NCI-H1105 (cell line): ENCODE results near the gene MTG1.
"Not testable (repeated sequence)": the region's sequence is repeated elsewhere in the genome, so short reads cannot be mapped to it uniquely, and the experiment has no call there.

Experiments used
- DNase-seq: peaks from one replicate; lab custom pipeline; 2025; lab: John Stamatoyannopoulos, UW

MTG1 gene

GRCh38 chr10:133400624-133401424 lies 6.9 kb downstream of the MTG1 start:
- DNase-seq, result no peak

GRCh38 chr10:133401500-133401899 lies 7.5 kb downstream of the MTG1 start:
- no peak for DNase-seq

DNA sequence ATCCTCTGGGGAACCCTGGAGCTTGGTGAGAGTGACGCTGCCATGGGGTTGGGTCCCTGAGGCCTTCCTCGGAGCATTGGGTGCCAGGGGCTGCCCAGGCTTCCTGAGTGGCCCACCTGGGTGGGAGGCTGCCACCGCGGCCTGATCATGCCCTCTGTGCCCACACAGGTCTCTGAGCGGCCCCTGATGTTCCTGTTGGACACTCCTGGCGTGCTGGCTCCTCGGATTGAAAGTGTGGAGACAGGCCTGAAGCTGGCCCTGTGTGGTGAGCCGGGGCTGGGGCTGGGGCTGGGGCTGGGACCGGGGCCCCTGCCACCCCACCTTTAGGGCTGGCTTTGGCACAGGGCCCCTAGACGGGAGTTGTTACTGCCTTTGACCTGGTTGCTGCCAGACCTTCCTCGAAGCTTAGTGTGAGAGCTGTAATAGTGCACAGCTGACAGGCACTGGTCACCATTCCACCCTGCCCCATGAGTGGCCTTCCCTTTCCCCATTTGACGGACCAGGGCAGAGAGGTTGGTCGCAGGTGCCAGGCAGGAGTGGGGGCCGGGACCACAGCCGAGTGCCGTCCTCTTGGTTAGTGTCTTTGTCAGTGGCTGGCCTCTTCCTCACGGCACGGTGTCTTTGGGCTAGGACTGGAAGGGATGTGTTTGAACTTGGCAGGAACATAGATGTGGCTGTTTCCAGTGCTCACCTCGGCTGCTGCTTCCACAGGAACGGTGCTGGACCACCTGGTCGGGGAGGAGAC lies 8.2 kb downstream of the MTG1 start:
- DNase-seq, result no peak

- no peak for DNase-seq
Observed at GRCh38 chr10:133403359-133403758, 9.4 kb downstream of the MTG1 start.

DNA sequence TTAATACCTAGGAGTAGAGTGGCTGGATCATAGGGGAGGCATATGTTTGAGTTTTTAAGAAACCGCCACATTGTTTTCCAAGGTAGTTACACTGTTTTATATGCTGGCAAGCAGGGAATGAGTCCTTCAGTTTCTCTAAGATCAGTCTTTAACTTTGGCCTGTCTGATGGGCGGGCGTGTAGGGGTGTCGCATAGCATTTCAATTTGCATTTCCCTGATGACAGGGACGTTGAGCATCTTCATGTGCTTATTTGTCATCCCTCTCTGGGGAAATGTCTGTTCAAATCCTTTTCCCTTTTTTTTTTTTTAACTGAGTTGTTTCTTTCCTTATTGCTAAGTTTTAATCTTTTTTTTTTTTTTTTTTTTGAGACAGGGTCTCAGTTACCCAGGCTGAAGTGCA lies 9.8 kb downstream of the MTG1 start:
- no peak for DNase-seq

- no peak for DNase-seq
Observed at GRCh38 chr10:133405272-133405671, 11.3 kb downstream of the MTG1 start.

- no peak for DNase-seq
Observed at GRCh38 chr10:133405844-133406527, 12.0 kb downstream of the MTG1 start.

DNA sequence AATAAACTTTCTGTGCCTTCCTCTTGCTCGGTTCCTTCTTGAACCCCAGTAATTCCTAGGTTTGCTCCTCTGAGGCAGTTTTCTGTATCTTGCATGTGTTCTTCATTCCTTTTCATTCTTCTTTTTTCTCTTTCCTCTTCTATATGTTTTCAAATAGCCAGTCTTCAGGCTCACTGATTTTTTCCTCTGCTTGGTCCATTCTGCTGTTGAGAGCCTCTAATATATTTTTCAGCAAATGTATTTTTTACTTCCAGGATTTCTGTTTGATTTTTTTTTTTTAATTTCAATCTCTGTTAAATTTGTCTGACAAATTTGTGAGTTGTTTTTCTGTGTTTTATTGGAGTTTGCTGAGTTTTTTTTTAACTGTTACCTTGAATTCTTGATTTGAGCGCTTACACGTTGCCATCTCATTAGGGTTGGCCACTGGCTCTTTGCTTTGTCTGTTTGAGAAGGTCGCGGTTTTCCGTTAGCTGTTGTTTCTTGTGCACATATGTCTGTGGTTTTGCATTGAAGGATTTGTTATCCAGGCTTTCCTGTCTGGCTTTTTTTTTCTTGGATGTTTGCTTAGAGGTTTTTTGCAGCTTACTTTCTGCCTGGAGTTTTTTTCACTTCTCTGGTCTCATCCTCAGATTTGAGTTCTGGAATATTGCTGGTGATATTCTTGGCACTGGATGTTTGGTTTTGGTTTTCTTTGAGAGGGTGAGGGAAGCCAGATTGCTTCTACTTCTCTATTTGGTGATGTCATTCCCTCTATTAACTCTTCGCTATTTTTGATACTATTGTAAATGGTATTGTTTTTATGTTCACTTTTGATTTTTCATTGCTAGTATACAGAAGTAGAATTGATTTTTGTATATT lies 17.8 kb downstream of the MTG1 start:
- no peak for DNase-seq

DNA sequence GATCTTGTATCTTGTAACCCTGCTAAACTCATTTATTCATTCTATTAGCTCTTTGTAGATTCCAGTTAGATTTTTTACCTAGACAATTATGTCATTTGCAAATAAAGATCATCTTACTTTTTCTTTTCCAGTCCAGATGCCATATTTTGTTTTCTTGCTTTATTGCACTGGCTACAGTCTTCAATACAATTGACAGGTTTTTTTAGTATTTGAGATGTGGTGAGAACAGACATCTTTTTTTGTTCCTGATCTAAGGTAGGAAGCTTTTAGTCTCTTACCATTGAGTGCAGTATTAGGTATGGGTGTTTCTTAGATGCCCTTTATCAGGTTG lies 18.4 kb downstream of the MTG1 start:
- DNase-seq, result no peak

DNA sequence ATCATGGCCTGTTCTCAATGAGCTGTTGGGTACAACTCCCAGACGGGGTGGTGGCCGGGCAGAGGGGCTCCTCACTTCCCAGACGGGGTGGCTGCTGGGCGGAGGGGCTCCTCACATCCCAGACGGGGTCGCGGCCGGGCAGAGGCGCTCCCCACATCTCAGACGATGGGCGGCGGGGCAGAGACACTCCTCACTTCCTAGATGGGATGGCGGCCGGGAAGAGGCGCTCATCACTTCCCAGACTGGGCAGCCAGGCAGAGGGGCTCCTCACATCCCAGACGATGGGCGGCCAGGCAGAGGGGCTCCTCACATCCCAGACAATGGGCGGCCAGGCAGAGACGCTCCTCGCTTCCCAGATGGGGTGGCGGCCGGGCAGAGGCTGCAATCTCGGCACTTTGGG lies 20.4 kb downstream of the MTG1 start:
- DNase-seq, result not testable (repeated sequence)

DNA sequence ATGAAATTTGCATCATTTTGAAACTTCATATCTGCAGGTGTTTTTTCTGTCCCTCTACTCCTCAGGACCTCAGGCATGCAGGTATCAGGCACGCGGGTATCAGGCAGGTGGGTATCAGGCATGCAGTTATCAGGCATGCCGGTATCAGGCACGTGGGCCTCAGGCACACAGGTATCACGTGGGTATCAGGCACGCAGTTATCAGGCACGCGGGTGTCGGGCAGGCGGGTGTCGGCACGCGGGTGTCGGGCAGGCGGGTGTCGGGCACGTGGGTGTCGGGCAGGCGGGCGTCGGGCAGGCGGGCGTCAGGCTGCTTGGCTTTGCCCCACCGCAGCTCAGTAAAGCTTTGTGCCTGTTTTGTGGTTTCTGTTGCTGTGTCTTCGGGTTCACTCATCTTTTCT lies 21.8 kb downstream of the MTG1 start:
- DNase-seq, result no peak

DNA sequence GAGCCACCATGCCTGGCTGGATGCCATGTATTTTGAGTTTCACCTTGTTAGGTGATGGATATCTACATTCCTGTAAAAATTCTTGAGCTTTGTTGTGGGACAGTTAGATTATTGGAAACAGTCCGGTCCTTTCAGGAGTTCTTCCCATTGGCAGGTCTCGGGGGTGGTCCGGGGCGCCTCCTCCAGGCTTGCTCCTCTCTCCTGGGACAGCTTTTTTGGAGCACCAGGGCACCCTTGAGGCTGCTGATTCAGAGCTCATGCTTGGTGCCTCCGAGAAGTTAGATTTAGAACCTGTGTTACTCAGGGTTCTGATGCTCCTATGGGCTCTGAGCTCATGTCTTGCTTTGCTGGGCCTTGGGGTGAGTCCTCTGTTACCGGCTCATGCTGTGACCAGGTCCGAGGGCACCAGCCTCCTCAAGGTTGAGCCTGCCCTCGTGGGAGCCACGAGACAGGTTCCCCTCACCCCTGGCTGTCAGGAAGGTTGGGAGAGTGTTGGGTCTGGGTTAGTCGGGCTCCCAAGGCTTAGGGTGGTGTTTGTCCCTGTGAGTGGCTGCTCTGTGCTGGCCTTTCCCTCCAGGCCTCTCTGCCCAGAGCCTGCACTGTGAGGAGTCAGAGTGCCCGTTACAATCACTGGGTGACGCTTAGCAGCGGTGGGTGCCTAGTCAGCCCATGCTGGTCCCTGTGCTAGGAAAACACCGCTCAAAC lies 24.5 kb downstream of the MTG1 start:
- no peak for DNase-seq

- DNase-seq, result no peak
Observed at GRCh38 chr10:133419211-133419950, 25.4 kb downstream of the MTG1 start.

- no peak for DNase-seq
Observed at GRCh38 chr10:133420028-133420427, 26.1 kb downstream of the MTG1 start.

- no peak for DNase-seq
Observed at GRCh38 chr10:133420579-133420978, 26.6 kb downstream of the MTG1 start.

DNA sequence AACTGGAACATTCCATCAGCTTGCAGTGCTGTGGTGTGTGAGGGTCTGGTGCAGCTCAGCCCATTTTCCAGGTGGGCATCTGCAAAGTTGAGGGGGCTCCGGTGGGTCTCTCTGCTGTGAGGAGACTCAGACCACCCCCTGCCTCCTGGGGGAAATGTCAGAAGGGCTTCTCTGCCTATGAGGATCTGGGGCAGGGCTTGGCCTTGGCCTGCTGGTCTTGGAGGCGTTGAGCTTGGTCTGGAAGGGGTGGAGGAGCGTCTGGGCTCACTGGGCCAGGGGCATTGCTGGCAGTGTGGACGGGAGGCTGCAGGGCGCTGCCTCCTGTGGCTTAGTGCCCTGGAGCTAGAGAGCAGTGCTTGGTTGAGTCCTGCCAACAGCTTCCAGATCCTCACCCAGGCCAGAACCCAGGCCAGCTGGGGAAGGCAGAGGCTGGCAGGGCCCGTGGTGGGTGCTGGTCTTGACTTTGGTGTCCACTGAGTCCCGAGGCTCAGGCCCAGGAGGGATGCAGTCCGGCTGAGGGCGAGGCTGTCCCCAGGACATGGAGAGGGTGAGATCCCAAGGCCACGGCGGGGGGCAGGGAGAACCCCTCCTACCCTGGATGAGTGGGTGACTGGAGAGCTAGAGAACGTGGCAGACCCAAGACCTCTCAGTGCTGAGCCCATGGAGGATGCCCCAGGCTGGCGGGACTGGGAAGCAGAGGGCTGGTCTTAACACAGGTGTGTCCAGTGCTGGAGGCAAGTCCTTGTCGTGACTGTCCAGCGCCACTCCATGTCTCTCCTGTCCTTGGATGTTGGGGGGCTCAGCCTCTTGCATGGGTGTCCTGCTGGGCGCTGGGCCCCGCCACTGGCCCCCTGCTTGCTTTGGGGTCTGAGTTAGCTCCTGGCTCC lies 27.6 kb downstream of the MTG1 start:
- no peak for DNase-seq

DNA sequence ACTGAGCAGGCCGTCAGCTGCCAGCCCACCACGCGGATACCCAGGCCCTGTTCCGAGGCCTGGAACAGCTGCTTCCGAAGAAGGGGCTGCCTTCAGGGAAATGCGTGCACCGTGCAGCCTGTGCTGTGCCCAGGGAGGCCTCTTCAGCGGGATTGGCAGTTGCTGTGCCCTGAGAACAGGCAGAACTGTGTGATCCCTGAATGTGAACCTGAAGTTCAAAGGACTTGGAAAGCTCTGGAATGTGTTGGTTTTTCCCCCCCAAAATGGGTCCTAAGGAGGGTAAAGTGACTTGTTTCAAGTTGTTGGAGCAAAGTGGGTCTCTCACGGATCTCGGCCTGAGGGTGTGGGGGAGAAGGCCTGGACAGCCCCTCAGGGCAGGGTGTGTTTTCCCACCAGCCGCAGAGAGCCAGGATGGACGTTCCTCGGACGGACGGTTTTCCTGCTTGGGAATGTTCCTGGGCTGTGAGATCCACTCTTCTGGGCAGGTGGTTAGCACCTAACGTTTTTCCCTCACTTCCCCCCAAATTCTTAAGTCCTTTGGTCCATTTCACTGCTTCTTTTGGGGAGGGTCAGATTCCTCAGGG lies 28.4 kb downstream of the MTG1 start:
- no peak for DNase-seq

GRCh38 chr10:133422807-133423771 lies 29.1 kb downstream of the MTG1 start:
- DNase-seq, result no peak
